ENCODE results near the gene IMPDH1. TPM values are rescaled to one million over a fixed set of nuclear protein-coding genes. Genes with fewer than 3 reads are reported as not detected.

IMPDH1 gene
- total RNA-seq, 6 donors from 2014 or later = 47.2 to 107 (median 81.5) TPM

DNA sequence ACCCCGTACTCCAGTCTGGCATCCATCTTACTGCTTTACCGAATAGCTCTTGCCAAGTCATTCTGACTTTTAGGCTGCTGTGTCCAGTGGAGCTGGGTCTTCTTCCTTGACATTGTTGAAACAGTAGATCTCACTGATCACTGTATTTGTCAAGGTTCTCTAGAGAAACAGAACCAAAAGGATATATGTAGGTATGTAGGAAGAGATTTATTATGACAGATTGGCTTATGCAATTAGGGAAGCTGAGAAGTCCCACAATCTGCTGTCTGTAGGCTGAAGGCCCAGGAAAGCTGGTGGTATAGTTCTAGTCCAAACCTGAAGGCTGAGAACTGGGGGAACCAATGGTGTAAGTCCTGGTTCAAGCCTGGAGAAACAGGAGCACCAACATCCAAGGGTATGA is 36.2 kb downstream of the IMPDH1 start:
- Histone ChIP-seq H3K4me1 (no peaks in the 10 kb centered on the region), H3K9me3 (no peaks in the 10 kb centered on the region), H3K27me3 (no peaks in the 10 kb centered on the region), H3K36me3 (no peaks in the 10 kb centered on the region), H3K27ac (no peak overlapping the region), H3K4me3 (no peak overlapping the region)
- no peak for DNase-seq
- WGBS, 2 donors = 70 to 72% methylated on average over 2 of the region's 2 CpGs
- no peak for ATAC-seq (ENCODE audit: low FRiP score in 2 of 2)
- no peak for TF ChIP-seq POLR2A (IDR thresholded peaks at IDR 0.05)
- no peak for TF ChIP-seq EP300 (IDR thresholded peaks at IDR 0.05)
- TF ChIP-seq POLR2AphosphoS5 (IDR thresholded peaks at IDR 0.05) = no peak
- TF ChIP-seq, protein P1, sequence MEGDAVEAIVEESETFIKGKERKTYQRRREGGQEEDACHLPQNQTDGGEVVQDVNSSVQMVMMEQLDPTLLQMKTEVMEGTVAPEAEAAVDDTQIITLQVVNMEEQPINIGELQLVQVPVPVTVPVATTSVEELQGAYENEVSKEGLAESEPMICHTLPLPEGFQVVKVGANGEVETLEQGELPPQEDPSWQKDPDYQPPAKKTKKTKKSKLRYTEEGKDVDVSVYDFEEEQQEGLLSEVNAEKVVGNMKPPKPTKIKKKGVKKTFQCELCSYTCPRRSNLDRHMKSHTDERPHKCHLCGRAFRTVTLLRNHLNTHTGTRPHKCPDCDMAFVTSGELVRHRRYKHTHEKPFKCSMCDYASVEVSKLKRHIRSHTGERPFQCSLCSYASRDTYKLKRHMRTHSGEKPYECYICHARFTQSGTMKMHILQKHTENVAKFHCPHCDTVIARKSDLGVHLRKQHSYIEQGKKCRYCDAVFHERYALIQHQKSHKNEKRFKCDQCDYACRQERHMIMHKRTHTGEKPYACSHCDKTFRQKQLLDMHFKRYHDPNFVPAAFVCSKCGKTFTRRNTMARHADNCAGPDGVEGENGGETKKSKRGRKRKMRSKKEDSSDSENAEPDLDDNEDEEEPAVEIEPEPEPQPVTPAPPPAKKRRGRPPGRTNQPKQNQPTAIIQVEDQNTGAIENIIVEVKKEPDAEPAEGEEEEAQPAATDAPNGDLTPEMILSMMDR (IDR thresholded peaks at IDR 0.05) = no peak

DNA sequence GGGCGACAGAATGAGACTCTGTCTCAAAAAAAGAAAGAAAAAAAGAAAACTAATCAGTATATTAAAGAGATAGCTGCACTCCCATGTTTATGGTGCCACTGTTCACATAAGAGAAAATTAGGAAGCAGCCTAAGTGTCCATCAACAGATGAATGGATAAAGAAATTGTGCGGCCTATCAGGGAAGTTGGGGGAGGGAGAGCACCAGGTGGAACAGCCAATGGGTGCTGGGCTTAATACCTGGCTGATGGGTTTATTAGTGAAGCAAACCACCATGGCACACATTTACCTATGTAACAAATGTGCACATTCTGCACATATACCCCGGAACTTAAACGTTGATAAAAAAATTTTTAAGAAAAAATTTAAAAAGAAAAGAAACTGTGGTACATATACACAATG is 39.3 kb downstream of the IMPDH1 start:
- Histone ChIP-seq H3K27ac (no peak overlapping the region), H3K4me1 (no peaks in the 10 kb centered on the region), H3K4me3 (no peak overlapping the region), H3K27me3 (no peaks in the 10 kb centered on the region), H3K36me3 (no peaks in the 10 kb centered on the region), H3K9me3 (no peaks in the 10 kb centered on the region)
- TF ChIP-seq, protein P1 (IDR thresholded peaks at IDR 0.05) = no peak
- no peak for TF ChIP-seq POLR2AphosphoS5 (IDR thresholded peaks at IDR 0.05)
- no peak for TF ChIP-seq EP300 (IDR thresholded peaks at IDR 0.05)
- TF ChIP-seq POLR2A (IDR thresholded peaks at IDR 0.05) = no peak
- ATAC-seq (ENCODE audit: low FRiP score in 2 of 2) (no peak), DNase-seq (no peak)
- 84 to 89% methylated on average over 4 of the region's 4 CpGs for WGBS, 2 donors

- H3K4me1 ChIP-seq = peaks cover 2 to 4% (median 2%) of the 10 kb centered on the region in 4 donors
- no peak overlapping the region for H3K4me3 ChIP-seq
- H3K27me3 ChIP-seq = no peaks in the 10 kb centered on the region
- no peaks in the 10 kb centered on the region for H3K9me3 ChIP-seq
- TF ChIP-seq POLR2A (IDR thresholded peaks at IDR 0.05) (no peak), EP300 (IDR thresholded peaks at IDR 0.05) (no peak), POLR2AphosphoS5 (IDR thresholded peaks at IDR 0.05) (no peak)
- TF ChIP-seq, protein P1 (IDR thresholded peaks at IDR 0.05) = no peak
- no peaks in the 10 kb centered on the region for H3K36me3 ChIP-seq
- no peak overlapping the region for H3K27ac ChIP-seq
- no peak for DNase-seq
- no peak for ATAC-seq (ENCODE audit: low FRiP score in 2 of 2)
Observed at GRCh38 chr7:128366986-128367385, 42.8 kb downstream of the IMPDH1 start.

DNA sequence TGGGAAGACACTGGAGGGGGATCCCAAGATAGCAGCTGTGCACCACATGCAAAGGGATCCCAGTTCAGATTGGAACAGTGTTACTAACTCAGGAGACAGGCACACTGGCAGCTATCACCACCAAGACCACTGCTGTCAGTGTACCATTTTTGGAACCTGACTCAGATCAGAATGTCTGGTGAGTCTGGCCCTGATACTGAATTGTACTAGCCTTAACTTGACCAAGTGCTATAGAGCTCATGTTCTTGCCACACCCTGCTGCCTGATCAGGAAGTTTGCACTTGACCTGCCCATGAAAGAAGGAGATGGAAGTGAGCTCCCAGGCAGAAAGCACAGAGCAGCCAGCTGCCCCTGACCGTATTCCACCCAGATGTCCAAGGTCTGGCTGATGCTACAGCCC is 43.5 kb downstream of the IMPDH1 start:
- Histone ChIP-seq H3K27me3 (no peaks in the 10 kb centered on the region), H3K36me3 (no peaks in the 10 kb centered on the region), H3K4me3 (no peak overlapping the region), H3K27ac (no peak overlapping the region), H3K9me3 (no peaks in the 10 kb centered on the region), H3K4me1 (peaks cover 7 to 11% (median 7%) of the 10 kb centered on the region in 4 donors)
- DNase-seq = no peak
- WGBS, 2 donors = 38 to 50% methylated on average over 1 of the region's 1 CpG
- TF ChIP-seq POLR2AphosphoS5 (IDR thresholded peaks at IDR 0.05) = no peak
- ATAC-seq (ENCODE audit: low FRiP score in 2 of 2) = no peak

GRCh38 chr7:128365432-128365831 is 44.4 kb downstream of the IMPDH1 start:
- Histone ChIP-seq H3K27me3 (peaks cover 0 to 6% (median 0%) of the 10 kb centered on the region in 4 donors), H3K36me3 (no peaks in the 10 kb centered on the region), H3K9me3 (no peaks in the 10 kb centered on the region), H3K4me1 (peaks cover 15 to 20% (median 16%) of the 10 kb centered on the region in 4 donors), H3K4me3 (no peak overlapping the region), H3K27ac (no peak overlapping the region)
- no peak for DNase-seq
- no peak for ATAC-seq (ENCODE audit: low FRiP score in 2 of 2)
- TF ChIP-seq, protein P1 (IDR thresholded peaks at IDR 0.05) = no peak
- no peak for TF ChIP-seq POLR2A (IDR thresholded peaks at IDR 0.05)
- WGBS, 2 donors = 86% methylated on average over 2 of the region's 2 CpGs

All from upper lobe of left lung (tissue), 6 donors.